Measurements from ENCODE around the gene TOMM20.
"Not testable (repeated sequence)": the region's sequence is repeated elsewhere in the genome, so short reads cannot be mapped to it uniquely, and the experiment has no call there.

The TOMM20 gene

GRCh38 chr1:235101558-235102258, 26.9 kb downstream of the TOMM20 start:
- no peak for DNase-seq

GRCh38 chr1:235100194-235100772, 28.4 kb downstream of the TOMM20 start:
- DNase-seq: no peak

- no peak for DNase-seq
Measured at GRCh38 chr1:235098991-235099390, 29.6 kb downstream of the TOMM20 start.

- DNase-seq: no peak
Measured at GRCh38 chr1:235098547-235098946, 30.1 kb downstream of the TOMM20 start.

GRCh38 chr1:235097501-235097900, 31.1 kb downstream of the TOMM20 start:
- DNase-seq: not testable (repeated sequence)

GRCh38 chr1:235095938-235096562, 32.6 kb downstream of the TOMM20 start:
- no peak for DNase-seq

- peak in 11 of 14 donors; percentile 16 to 66 (median 39) for DNase-seq
Measured at GRCh38 chr1:235093696-235094592, 34.7 kb downstream of the TOMM20 start.

GRCh38 chr1:235093013-235093695, 35.5 kb downstream of the TOMM20 start:
- peak in 8 of 14 donors; percentile 16 to 45 (median 32) for DNase-seq

GRCh38 chr1:235092415-235092814, 36.2 kb downstream of the TOMM20 start:
- not testable (repeated sequence) for DNase-seq

GRCh38 chr1:235092045-235092406, 36.6 kb downstream of the TOMM20 start:
- not testable (repeated sequence) for DNase-seq

- not testable (repeated sequence) for DNase-seq
Measured at GRCh38 chr1:235091319-235092044, 37.2 kb downstream of the TOMM20 start.

GRCh38 chr1:235090406-235091069, 38.1 kb downstream of the TOMM20 start:
- DNase-seq: peak in 3 of 14 donors; percentile 20 to 27 (median 26)

GRCh38 chr1:235088907-235089306, 39.7 kb downstream of the TOMM20 start:
- DNase-seq: no peak

- no peak for DNase-seq
Measured at GRCh38 chr1:235088430-235088829, 40.2 kb downstream of the TOMM20 start.

GRCh38 chr1:235087906-235088305, 40.7 kb downstream of the TOMM20 start:
- no peak for DNase-seq

- not testable (repeated sequence) for DNase-seq
Measured at GRCh38 chr1:235085411-235086117, 43.1 kb downstream of the TOMM20 start.

GRCh38 chr1:235080788-235081187, 47.8 kb downstream of the TOMM20 start:
- DNase-seq: not testable (repeated sequence)

GRCh38 chr1:235080297-235080657, 48.4 kb downstream of the TOMM20 start:
- DNase-seq: not testable (repeated sequence)

- peak in 1 of 14 donors; percentile 60 for DNase-seq
Measured at GRCh38 chr1:235079443-235080296, 49.0 kb downstream of the TOMM20 start.

All from C1 segment of cervical spinal cord (tissue), 14 donors.